HCT116 (cell line): ENCODE measurements around the gene SDC1. TPM values are rescaled to one million over a fixed set of nuclear protein-coding genes. Genes with fewer than 3 reads are reported as not detected.

Experiments used
- ATAC-seq: fragments of 200-7000 bp; cut with Tn5 transposase; 2 replicates; pipeline ENCODE4 v1.9.1; 2020; ENCODE audit warnings: mild to moderate bottlenecking, moderate library complexity
- BruUV-seq: library from RNA; stranded (reverse); fragments of 400-500 nt; replicated peaks from 2 replicates; lab custom pipeline; 2021; lab: Mats Ljungman, UMichigan
- CTCF ChIA-PET: fragments of 300-600 bp; sonication (Branson Sonifier 250); formaldehyde crosslinking; loops from one replicate; lab custom pipeline; 2021; ENCODE audit warnings: antibody characterized with exemption; lab: Charles Lee
- POLR2A ChIA-PET: fragments of 300-600, 350-600 bp; sonication (Branson Sonifier 250); formaldehyde crosslinking; loops from one replicate; lab custom pipeline; 2021; ENCODE audit warnings: antibody characterized with exemption; lab: Charles Lee
- RAD21 ChIA-PET, 2 experiments: fragments of 300-600 bp; sonication (Branson Sonifier 250); formaldehyde crosslinking; loops; one replicate each; lab custom pipeline; 2023; ENCODE audit warnings: low total read pairs in 2 of 2; ENCODE audit not compliant: uncharacterized antibody in 2 of 2, unreplicated experiment in 2 of 2, low non-redundant PET in 1 of 2; lab: Charles Lee
- DNase-seq: peaks from one replicate; pipeline ENCODE4 v3.0.0-alpha.2; 2010; ENCODE audit warnings: low read depth, low spot score
- H2AFZ ChIP-seq: fragments of 200-600 bp; shearing (Covaris generic), sonication (generic); 2 replicates; pipeline ENCODE4 v1.6.1; 2017; ENCODE audit warnings: low read depth, mixed run types, mixed read lengths, antibody characterized with exemption, low read length; ENCODE audit not compliant: poor library complexity, severe bottlenecking
- H3K27ac ChIP-seq: 2 replicates; pipeline ENCODE4 v1.5.1; 2012; ENCODE audit warnings: low read depth, low read length
- H3K27me3 ChIP-seq: fragments of 200-600 bp; sonication (generic); 2 replicates; pipeline ENCODE4 v1.6.1; 2016; ENCODE audit warnings: mixed run types, low read length, mixed read lengths; ENCODE audit not compliant: insufficient read depth
- H3K36me3 ChIP-seq, 2 experiments: fragments of 200-500 bp in 1 of 2; fragments of 200-600 bp in 1 of 2; sonication (Bioruptor generic) in 1 of 2; sonication (generic) in 1 of 2; 2 replicates each; pipeline versions ENCODE4 v1.5.1 to v1.6.1; 2014 to 2016; ENCODE audit warnings: low read length in 2 of 2, inconsistent platforms in 1 of 2, mixed read lengths in 1 of 2, mixed run types in 1 of 2; ENCODE audit not compliant: insufficient read depth in 2 of 2, control insufficient read depth in 1 of 2
- H3K4me1 ChIP-seq, 2 experiments: fragments of 200-600 bp in 1 of 2; sonication (generic) in 1 of 2; 2 replicates each; pipeline versions ENCODE4 v1.5.1 to v1.6.1; 2012 to 2017; ENCODE audit warnings: low read length in 2 of 2, inconsistent platforms in 1 of 2, mild to moderate bottlenecking in 1 of 2, mixed read lengths in 1 of 2, mixed run types in 1 of 2, moderate library complexity in 1 of 2; ENCODE audit not compliant: insufficient read depth in 2 of 2, control insufficient read depth in 1 of 2
- H3K4me2 ChIP-seq: fragments of 200-600 bp; sonication (generic); 2 replicates; pipeline ENCODE4 v1.6.1; 2017; ENCODE audit warnings: mixed run types, low read length, mixed read lengths
- H3K4me3 ChIP-seq, 2 experiments: fragments of 200-600 bp in 1 of 2; sonication (generic) in 1 of 2; replicated peaks in 1 of 2; 2 replicates each; pipeline ENCODE4 v1.5.1; 2011 to 2016; ENCODE audit warnings: low read length in 2 of 2, control low read depth in 1 of 2, low read depth in 1 of 2, mild to moderate bottlenecking in 1 of 2, mixed read lengths in 1 of 2, mixed run types in 1 of 2
- H3K79me2 ChIP-seq: fragments of 200-600 bp; sonication (generic); 2 replicates; pipeline ENCODE4 v1.6.1; 2017; ENCODE audit warnings: mild to moderate bottlenecking, mixed run types, low read length, moderate library complexity, mixed read lengths; ENCODE audit not compliant: insufficient read depth
- H3K9ac ChIP-seq: fragments of 200-600 bp; sonication (generic); 2 replicates; pipeline ENCODE4 v1.6.1; 2016; ENCODE audit warnings: low read length, mixed read lengths
- H3K9me2 ChIP-seq: fragments of 200-600 bp; sonication (generic), shearing (Covaris generic); 2 replicates; pipeline ENCODE4 v1.6.1; 2017; ENCODE audit warnings: mixed run types, mild to moderate bottlenecking, moderate library complexity; ENCODE audit not compliant: insufficient read depth
- H3K9me3 ChIP-seq, 2 experiments: fragments of 200-500 bp in 1 of 2; fragments of 200-600 bp in 1 of 2; sonication (Bioruptor generic) in 1 of 2; sonication (generic) in 1 of 2; 2 replicates each; pipeline ENCODE4 v1.6.1; 2014 to 2017; ENCODE audit warnings: low read length in 2 of 2, mixed read lengths in 2 of 2, inconsistent platforms in 1 of 2, low read depth in 1 of 2, mild to moderate bottlenecking in 1 of 2, mixed run types in 1 of 2, moderate library complexity in 1 of 2; ENCODE audit not compliant: control insufficient read depth in 1 of 2, insufficient read depth in 1 of 2
- H4K20me1 ChIP-seq: fragments of 200-600 bp; sonication (generic), shearing (Covaris generic); 2 replicates; pipeline ENCODE4 v1.6.1; 2017; ENCODE audit warnings: mixed run types, mild to moderate bottlenecking, moderate library complexity; ENCODE audit not compliant: insufficient read depth
- ATF3 ChIP-seq: IDR thresholded peaks from 2 replicates; pipeline ENCODE4 v1.6.1; 2012
- CBX3 ChIP-seq: IDR thresholded peaks from 2 replicates; pipeline ENCODE4 v1.6.1; 2012; ENCODE audit warnings: low read depth
- CEBPB ChIP-seq: IDR thresholded peaks from 2 replicates; pipeline ENCODE4 v1.6.1; 2012; ENCODE audit warnings: low read depth
- EGR1 ChIP-seq: IDR thresholded peaks from 2 replicates; pipeline ENCODE4 v1.6.1; 2012; ENCODE audit warnings: low read depth
- ELF1 ChIP-seq: IDR thresholded peaks from 2 replicates; pipeline ENCODE4 v1.6.1; 2012; ENCODE audit warnings: low read depth, borderline replicate concordance
- EZH2 ChIP-seq: fragments of 200-600 bp; sonication (generic); IDR thresholded peaks from 2 replicates; pipeline ENCODE4 v1.6.1; 2017; ENCODE audit warnings: antibody characterized with exemption, mixed run types
- EZH2phosphoT487 ChIP-seq: fragments of 200-600 bp; IDR thresholded peaks from 2 replicates; pipeline ENCODE4 v1.6.1; 2018; ENCODE audit warnings: antibody characterized with exemption, borderline replicate concordance
- FOSL1 ChIP-seq: IDR thresholded peaks from 2 replicates; pipeline ENCODE4 v1.6.1; 2012; ENCODE audit warnings: low read depth
- JUND ChIP-seq: IDR thresholded peaks from 2 replicates; pipeline ENCODE4 v1.6.1; 2012
- POLR2A ChIP-seq: IDR thresholded peaks from 2 replicates; pipeline ENCODE4 v1.7.0; 2011; ENCODE audit warnings: borderline replicate concordance; ENCODE audit not compliant: insufficient read depth, insufficient read length; ENCODE audit errors: extremely low read depth
- POLR2AphosphoS5 ChIP-seq: IDR thresholded peaks from 2 replicates; pipeline ENCODE4 v1.6.1; 2011; ENCODE audit warnings: mild to moderate bottlenecking, low read depth, low read length, moderate library complexity
- SP1 ChIP-seq: IDR thresholded peaks from 2 replicates; pipeline ENCODE4 v1.6.1; 2012; ENCODE audit warnings: low read depth
- SRF ChIP-seq: IDR thresholded peaks from 2 replicates; pipeline ENCODE4 v1.6.1; 2012; ENCODE audit warnings: low read depth
- TCF7L2 ChIP-seq: IDR thresholded peaks from 2 replicates; pipeline ENCODE4 v1.7.0; 2011; ENCODE audit warnings: borderline replicate concordance, inconsistent platforms; ENCODE audit not compliant: insufficient read depth, insufficient read length; ENCODE audit errors: extremely low read depth
- ZBTB33 ChIP-seq: IDR thresholded peaks from 2 replicates; pipeline ENCODE4 v1.6.1; 2011; ENCODE audit warnings: mild to moderate bottlenecking, low read length, moderate library complexity; ENCODE audit not compliant: insufficient replicate concordance; ENCODE audit errors: extremely low read depth
- ZFX ChIP-seq: fragments of 450-650 bp; IDR thresholded peaks from 2 replicates; pipeline ENCODE4 v1.6.1; 2017
- ZNF274 ChIP-seq: fragments of 200-500 bp; sonication (Bioruptor generic); IDR thresholded peaks from 2 replicates; pipeline ENCODE4 v1.6.1; 2014; ENCODE audit warnings: mild to moderate bottlenecking, low read depth, low read length, inconsistent platforms
- intact Hi-C: fragments of 100-400 bp; cut with micrococcal nuclease; formaldehyde crosslinking; loops from 2 replicates; pipeline ENCODE4 v1.10.0; 2022
- total RNA-seq: library from RNA; stranded (reverse); gene quantifications from one replicate; pipeline ENCODE4 v1.2.1, GENCODE V29; 2021; ENCODE audit not compliant: unreplicated experiment

The SDC1 gene
- total RNA-seq, 1 experiment from 2014 or later = 32.0 TPM

- Histone ChIP-seq H3K4me2 (no peak overlapping the region; the same call in 1 of the 2 replicates), H3K9me2 (no peaks in the 10 kb centered on the region), H3K79me2 (no peaks in the 10 kb centered on the region), H3K4me1 (peaks cover 13 to 44% of the 10 kb centered on the region in 2 experiments), H2AFZ (no peak overlapping the region), H4K20me1 (no peaks in the 10 kb centered on the region), H3K9me3 (no peaks in the 10 kb centered on the region), H3K36me3 (no peaks in the 10 kb centered on the region), H3K27ac (no peak overlapping the region), H3K9ac (no peak overlapping the region), H3K27me3 (no peaks in the 10 kb centered on the region), H3K4me3 (no peak overlapping the region)
- ChIA-PET POLR2A (no interaction called here), RAD21 (no interaction called here), CTCF (interaction anchor here (1.2 to 2.3 kb wide), 2 partner anchors 12 to 13 kb away, joined by 3 to 8 read pairs; partner anchors contain the start of gene SDC1)
- no TSS peak for BruUV-seq
- DNase-seq (no peak), ATAC-seq (no peak)
- intact Hi-C loops = no loop called here
- no peak for TF ChIP-seq EZH2phosphoT487
- TF ChIP-seq ATF3 = no peak
- no peak for TF ChIP-seq POLR2A
- no peak for TF ChIP-seq EZH2
- no peak for TF ChIP-seq ZFX
- TF ChIP-seq EGR1 = no peak
- TF ChIP-seq SP1 = no peak
- TF ChIP-seq CEBPB = no peak
- TF ChIP-seq ZBTB33 = no peak
- TF ChIP-seq FOSL1 = no peak
- TF ChIP-seq ELF1 = no peak
- TF ChIP-seq TCF7L2 = no peak
- TF ChIP-seq CBX3 = no peak
- no peak for TF ChIP-seq POLR2AphosphoS5
- TF ChIP-seq ZNF274 = no peak
- TF ChIP-seq SRF = no peak
- TF ChIP-seq JUND = no peak
These were observed 11.6 kb upstream of the SDC1 start for GRCh38 chr2:20236496-20236895.
